PC-9 (cell line): ENCODE measurements around the gene FAM3C.

Experiments used
- CTCF ChIP-seq: fragments of 200-600 bp; sonication (generic); conservative IDR thresholded peaks from 2 replicates; pipeline ENCODE4 v1.6.1; 2017; ENCODE audit warnings: mixed run types, antibody characterized with exemption, mild to moderate bottlenecking, moderate library complexity
- EZH2 ChIP-seq: fragments of 200-600 bp; sonication (generic); IDR thresholded peaks from 2 replicates; pipeline ENCODE4 v1.8.0; 2017; ENCODE audit warnings: antibody characterized with exemption, low read depth

DNA sequence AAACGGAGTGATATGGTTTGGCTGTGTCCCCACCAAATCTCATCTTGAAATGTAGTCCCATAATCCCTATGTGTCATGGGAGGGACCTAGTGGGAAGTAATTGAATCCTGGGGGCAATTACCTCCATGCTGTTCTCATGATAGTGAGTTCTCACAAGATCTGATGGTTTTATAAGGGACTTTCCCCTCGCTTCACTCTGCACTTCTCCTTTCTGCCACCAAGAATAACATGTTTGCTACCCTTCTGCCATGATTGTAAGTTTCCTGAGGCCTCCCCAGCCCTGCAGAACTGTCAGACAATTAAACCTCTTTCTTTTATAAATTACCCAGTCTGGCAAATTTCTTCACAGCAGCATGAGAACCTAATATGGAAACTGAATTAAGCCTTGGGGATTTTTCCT is 19.1 kb downstream of the FAM3C start:
- TF ChIP-seq CTCF (no peak), EZH2 (no peak)
